AG09309 (cell line): Measurements from ENCODE around the gene NAALADL2.

ENCODE experiments used
- DNase-seq: peaks from one replicate; pipeline ENCODE4 v3.0.0-alpha.2; 2010; ENCODE audit warnings: low read depth
- H3K4me3 ChIP-seq: 2 replicates; pipeline ENCODE4 v1.5.1; 2011; ENCODE audit warnings: mild to moderate bottlenecking, low read depth, low read length, moderate library complexity; ENCODE audit not compliant: control insufficient read depth
- TF ChIP-seq, protein P1 (sequence below): IDR thresholded peaks from 2 replicates; pipeline ENCODE4 v1.5.1; 2011; ENCODE audit warnings: mild to moderate bottlenecking, low read depth, low read length, inconsistent platforms; ENCODE audit not compliant: insufficient read depth, control insufficient read depth; ENCODE audit errors: missing control alignments

NAALADL2 gene

DNA sequence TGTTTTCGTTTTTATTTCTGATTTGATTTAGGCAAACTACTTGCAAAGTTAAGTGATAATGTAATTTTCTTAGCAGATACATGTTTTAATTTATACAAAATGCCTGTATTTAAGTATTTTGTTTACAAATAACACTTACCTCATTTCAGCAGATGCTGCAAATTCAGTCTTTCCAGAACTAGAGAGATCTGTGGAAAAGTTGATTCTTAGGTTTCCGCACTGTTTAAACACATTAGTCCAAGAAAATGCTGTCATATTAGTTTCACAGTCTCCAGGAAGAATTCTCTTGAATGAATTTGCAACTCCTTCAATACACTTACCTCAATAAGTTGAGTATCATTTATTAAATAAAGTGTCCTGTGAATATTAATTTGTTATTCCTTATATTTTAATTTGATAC is 383.1 kb downstream of the NAALADL2 start:
- TF ChIP-seq, protein P1, sequence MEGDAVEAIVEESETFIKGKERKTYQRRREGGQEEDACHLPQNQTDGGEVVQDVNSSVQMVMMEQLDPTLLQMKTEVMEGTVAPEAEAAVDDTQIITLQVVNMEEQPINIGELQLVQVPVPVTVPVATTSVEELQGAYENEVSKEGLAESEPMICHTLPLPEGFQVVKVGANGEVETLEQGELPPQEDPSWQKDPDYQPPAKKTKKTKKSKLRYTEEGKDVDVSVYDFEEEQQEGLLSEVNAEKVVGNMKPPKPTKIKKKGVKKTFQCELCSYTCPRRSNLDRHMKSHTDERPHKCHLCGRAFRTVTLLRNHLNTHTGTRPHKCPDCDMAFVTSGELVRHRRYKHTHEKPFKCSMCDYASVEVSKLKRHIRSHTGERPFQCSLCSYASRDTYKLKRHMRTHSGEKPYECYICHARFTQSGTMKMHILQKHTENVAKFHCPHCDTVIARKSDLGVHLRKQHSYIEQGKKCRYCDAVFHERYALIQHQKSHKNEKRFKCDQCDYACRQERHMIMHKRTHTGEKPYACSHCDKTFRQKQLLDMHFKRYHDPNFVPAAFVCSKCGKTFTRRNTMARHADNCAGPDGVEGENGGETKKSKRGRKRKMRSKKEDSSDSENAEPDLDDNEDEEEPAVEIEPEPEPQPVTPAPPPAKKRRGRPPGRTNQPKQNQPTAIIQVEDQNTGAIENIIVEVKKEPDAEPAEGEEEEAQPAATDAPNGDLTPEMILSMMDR = no peak
- DNase-seq = no peak
- no peak overlapping the region for H3K4me3 ChIP-seq

DNA sequence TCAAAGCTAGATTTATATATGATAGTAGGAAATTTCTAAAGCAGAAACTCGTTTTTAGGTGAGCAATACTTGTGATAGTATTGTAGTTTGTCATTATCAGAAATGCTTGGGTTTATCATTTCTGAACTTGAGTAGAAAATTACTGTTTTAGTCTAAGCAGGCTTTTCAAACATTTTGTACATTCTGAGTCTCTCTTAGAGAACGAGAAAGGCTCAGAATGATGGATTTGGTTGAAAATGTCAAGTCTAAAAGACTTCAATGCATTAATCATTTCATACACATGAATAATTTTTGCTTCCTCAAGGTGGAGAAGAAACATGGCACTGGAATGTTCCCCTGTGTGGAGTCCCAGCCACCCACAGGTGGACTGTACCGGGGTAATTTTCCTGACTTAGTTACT is 387.1 kb downstream of the NAALADL2 start:
- TF ChIP-seq, protein P1 = no peak
- no peak overlapping the region for H3K4me3 ChIP-seq
- DNase-seq = no peak

DNA sequence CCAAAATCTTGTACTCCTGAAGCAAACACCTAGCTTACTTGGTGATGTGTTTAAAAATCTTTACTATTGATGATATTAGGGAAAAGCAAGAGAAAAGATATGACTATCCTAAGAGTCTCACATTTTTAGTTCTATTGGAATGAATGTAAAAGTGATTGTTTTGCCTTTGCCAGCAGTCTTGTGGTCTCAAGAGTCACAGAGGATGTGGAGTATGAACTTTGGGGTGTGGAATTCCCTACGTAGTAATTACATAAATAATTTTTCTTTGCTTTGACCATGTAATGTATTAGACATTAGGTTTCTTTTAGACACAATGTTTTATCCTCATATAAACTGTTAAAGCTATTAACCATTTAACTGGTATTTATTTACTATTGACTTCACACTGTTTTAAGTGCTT is 387.6 kb downstream of the NAALADL2 start:
- no peak for DNase-seq
- TF ChIP-seq, protein P1 = no peak
- no peak overlapping the region for H3K4me3 ChIP-seq

DNA sequence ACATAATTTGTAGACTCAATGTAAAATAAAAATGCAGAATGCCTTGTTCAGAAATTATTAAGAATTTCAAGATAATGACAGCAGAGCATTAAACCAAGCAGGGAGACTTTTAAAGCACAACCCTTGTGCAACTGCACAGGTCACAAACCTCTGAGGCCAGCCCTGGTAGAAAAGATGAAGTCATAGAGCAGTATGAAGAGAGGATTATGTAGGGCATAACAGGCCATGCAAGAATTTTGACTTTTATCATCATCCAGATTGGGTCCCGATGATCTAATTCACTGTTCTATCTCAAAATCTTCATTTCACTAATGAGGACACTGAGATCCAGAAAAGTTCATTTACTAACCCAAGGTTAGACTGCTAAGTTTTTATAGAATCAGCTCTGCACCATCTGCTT is 388.5 kb downstream of the NAALADL2 start:
- H3K4me3 ChIP-seq = no peak overlapping the region
- TF ChIP-seq, protein P1 = no peak
- no peak for DNase-seq

DNA sequence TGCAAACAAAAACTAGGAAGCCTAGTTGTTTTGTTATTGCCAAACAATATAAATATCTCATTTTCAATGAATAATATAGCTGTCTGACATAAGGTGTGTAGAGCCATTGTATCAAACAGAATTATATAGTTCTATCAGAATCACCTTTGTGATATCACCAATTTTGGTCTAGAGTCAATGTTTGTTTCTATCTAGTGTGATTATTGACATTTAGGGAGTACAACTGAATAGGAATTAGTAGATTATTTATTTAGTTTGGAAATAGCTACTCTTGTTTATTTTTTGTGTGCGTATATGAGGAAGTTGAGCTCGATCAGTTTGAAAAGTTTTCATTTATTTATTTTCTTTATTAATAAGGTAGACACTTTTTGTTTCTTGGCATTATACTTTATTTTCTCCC is 389.7 kb downstream of the NAALADL2 start:
- TF ChIP-seq, protein P1 = no peak
- DNase-seq = no peak
- H3K4me3 ChIP-seq = no peak overlapping the region

DNA sequence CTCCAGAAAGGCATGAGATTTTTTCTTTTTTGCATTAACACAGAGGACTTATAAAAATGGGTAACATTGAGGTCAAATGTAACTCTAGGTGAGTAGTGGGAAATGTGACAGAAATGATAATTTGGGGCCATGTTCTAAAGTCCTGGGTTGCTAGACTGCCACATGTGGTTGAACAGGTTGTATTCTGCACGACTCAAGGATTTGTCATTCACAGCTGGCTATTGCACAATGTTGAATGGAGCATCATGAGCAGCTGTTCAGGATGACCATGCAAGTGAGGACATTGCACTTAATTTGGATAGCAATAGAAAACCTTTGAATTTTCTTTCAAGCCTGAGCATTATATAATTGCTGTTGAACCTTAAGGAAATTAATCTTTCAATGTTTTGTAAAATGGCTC is 396.6 kb downstream of the NAALADL2 start:
- DNase-seq = no peak
- H3K4me3 ChIP-seq = no peak overlapping the region
- TF ChIP-seq, protein P1 = no peak

DNA sequence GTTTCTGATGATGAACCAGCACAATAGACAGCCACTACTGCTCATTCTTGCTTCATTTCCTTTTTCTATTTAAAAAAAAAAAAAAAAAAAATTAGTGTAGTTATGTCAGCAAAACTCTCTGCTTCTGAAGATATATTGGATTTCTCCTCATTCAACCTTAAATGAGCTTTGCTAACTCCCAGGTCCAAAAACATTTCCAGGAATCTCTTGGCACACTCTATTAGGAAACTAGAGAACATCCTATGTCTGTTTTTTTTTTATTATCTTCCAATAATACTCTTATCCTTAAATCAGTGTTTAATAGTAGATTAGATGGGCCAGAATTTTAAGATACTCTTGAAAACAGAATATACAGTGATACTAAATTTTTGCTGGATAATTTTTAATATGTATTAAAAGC is 398.0 kb downstream of the NAALADL2 start:
- no peak overlapping the region for H3K4me3 ChIP-seq
- DNase-seq = no peak
- TF ChIP-seq, protein P1 = no peak
